ENCODE data around the gene SEMA3E.

- TF ChIP-seq POLR2AphosphoS5 (IDR thresholded peaks at IDR 0.05; ENCODE audit: low read depth, low read length): no peak
- TF ChIP-seq POLR2A (IDR thresholded peaks at IDR 0.05; ENCODE audit: low read depth, low read length): no peak
These were observed 38.2 kb downstream of the SEMA3E start for GRCh38 chr7:83610649-83611304.

Measured in GM12892 (cell line).